K562 (cell line): ENCODE measurements around the gene RPUSD2. TPM values are rescaled to one million over a fixed set of nuclear protein-coding genes. Genes with fewer than 3 reads are reported as not detected.

Experiments used
- ATF6 ChIP-seq: sonication (generic); formaldehyde crosslinking; IDR thresholded peaks from 2 replicates; pipeline ENCODE4 v1.4.0; 2020; ENCODE audit warnings: mild to moderate bottlenecking, missing genetic modification reagents
- E2F4 ChIP-seq: sonication (generic); formaldehyde crosslinking; IDR thresholded peaks from 2 replicates; pipeline ENCODE4 v1.8.0; 2022; ENCODE audit warnings: mild to moderate bottlenecking, low read depth, missing genetic modification reagents
- EHMT2 ChIP-seq: fragments of 450-650 bp; IDR thresholded peaks from 2 replicates; pipeline ENCODE4 v1.6.1; 2018; ENCODE audit warnings: antibody characterized with exemption
- ESRRA ChIP-seq: fragments of 450-650 bp; IDR thresholded peaks from 2 replicates; pipeline ENCODE4 v1.6.1; 2014; ENCODE audit warnings: low read depth, mild to moderate bottlenecking, moderate library complexity, borderline replicate concordance
- FIP1L1 ChIP-seq: fragments of 200-400 bp; formaldehyde crosslinking; IDR thresholded peaks from 2 replicates; pipeline ENCODE4 v1.6.1; 2018; ENCODE audit warnings: mild to moderate bottlenecking, low read depth, low read length; ENCODE audit not compliant: poor library complexity, severe bottlenecking
- HCFC1 ChIP-seq: IDR thresholded peaks from 2 replicates; pipeline ENCODE4 v1.6.1; 2012; ENCODE audit warnings: low read depth, low read length, improper control_type of control experiment
- HNRNPH1 ChIP-seq: fragments of 200-400 bp; formaldehyde crosslinking; optimal IDR thresholded peaks from 2 replicates; pipeline ENCODE3; 2017; ENCODE audit warnings: low read depth, mild to moderate bottlenecking, low read length, moderate library complexity
- JUNB ChIP-seq: fragments of 450-650 bp; formaldehyde crosslinking; conservative IDR thresholded peaks from 2 replicates; pipeline ENCODE4 v1.4.0; 2020; ENCODE audit warnings: mild to moderate bottlenecking
- L3MBTL2 ChIP-seq: fragments of 450-650 bp; IDR thresholded peaks from 2 replicates; pipeline ENCODE4 v1.6.1; 2016; ENCODE audit warnings: mild to moderate bottlenecking, moderate library complexity
- MXD1 ChIP-seq: fragments of 250-450 bp; sonication (Bioruptor Pico); IDR thresholded peaks from 2 replicates; pipeline ENCODE4 v1.8.0; 2021; ENCODE audit warnings: borderline replicate concordance, mild to moderate bottlenecking, moderate library complexity; ENCODE audit not compliant: poor library complexity, severe bottlenecking
- MXI1 ChIP-seq: IDR thresholded peaks from 2 replicates; pipeline ENCODE4 v1.6.1; 2011; ENCODE audit warnings: low read depth, mild to moderate bottlenecking, improper control_type of control experiment, low read length
- PHB2 ChIP-seq: fragments of 450-650 bp; IDR thresholded peaks from 2 replicates; pipeline ENCODE4 v1.6.1; 2017; ENCODE audit warnings: low read depth
- SMAD4 ChIP-seq: fragments of 250-450 bp; sonication (Bioruptor Pico); conservative IDR thresholded peaks from 2 replicates; pipeline ENCODE4 v1.8.0; 2021; ENCODE audit warnings: inconsistent platforms, mild to moderate bottlenecking, moderate library complexity
- ZNF408 ChIP-seq: fragments of 250-450 bp; sonication (Bioruptor Pico); IDR thresholded peaks from 2 replicates; pipeline ENCODE4 v1.4.0; 2020; ENCODE audit warnings: low read depth, mild to moderate bottlenecking, moderate library complexity
- ZNF584 ChIP-seq: fragments of 200-800 bp; sonication (Bioruptor generic); IDR thresholded peaks from 2 replicates; pipeline ENCODE4 v1.6.1; 2016; ENCODE audit warnings: low read depth, mild to moderate bottlenecking, missing genetic modification characterization, missing compliant biosample characterization
- ZNF79 ChIP-seq: fragments of 250-450 bp; sonication (Bioruptor Pico); IDR thresholded peaks from 2 replicates; pipeline ENCODE4 v1.4.0; 2020; ENCODE audit warnings: low read depth, mild to moderate bottlenecking, moderate library complexity
- polyA plus RNA-seq, 8 experiments: library from polyadenylated mRNA; depleted of rRNA in 4 of 8; stranded (reverse) in 5 of 8; unstranded in 3 of 8; fragments of >200 nt; fragmentation: Nextera tagmentation in 2 of 8; fragmentation: Illumina TruSeq in 1 of 8; extraction: Ambion mirVana in 2 of 8; extraction: Trizol in 1 of 8; gene quantifications; 2 replicates each; pipeline versions ENCODE4 v1.2.1 to v1.2.3, GENCODE V29; 2011 to 2014; ENCODE audit warnings: inconsistent platforms in 1 of 8, missing spikeins in 1 of 8
- total RNA-seq, 7 experiments: library from RNA; depleted of rRNA in 6 of 7; stranded (reverse); fragments of >200 nt in 6 of 7; fragmentation: Illumina TruSeq in 2 of 7; extraction: Trizol in 2 of 7; gene quantifications; 2 replicates each; pipeline versions ENCODE4 v1.2.1 to v1.2.3, GENCODE V29; 2011 to 2021; ENCODE audit warnings: low replicate concordance in 1 of 7
- TF ChIP-seq, protein P1 (sequence below), 2 experiments: fragments of 450-650 bp in 1 of 2; IDR thresholded peaks; 2 replicates each; pipeline ENCODE4 v1.6.1; 2011 to 2017; ENCODE audit warnings: low read depth in 2 of 2, antibody characterized with exemption in 1 of 2, borderline replicate concordance in 1 of 2, low read length in 1 of 2, mild to moderate bottlenecking in 1 of 2, mixed read lengths in 1 of 2; ENCODE audit not compliant: control insufficient read depth in 1 of 2
- TF ChIP-seq, protein P2 (sequence below): sonication (generic); formaldehyde crosslinking; IDR thresholded peaks from 2 replicates; pipeline ENCODE4 v1.8.0; 2022; ENCODE audit warnings: mild to moderate bottlenecking, missing genetic modification reagents

The RPUSD2 gene
- total and polyA plus RNA-seq, 9 of the 15 experiments (the other 6 are each of a cell fraction or from before 2014, with no cell fraction given): 3.7 to 30.2 (median 14.3) TPM

DNA sequence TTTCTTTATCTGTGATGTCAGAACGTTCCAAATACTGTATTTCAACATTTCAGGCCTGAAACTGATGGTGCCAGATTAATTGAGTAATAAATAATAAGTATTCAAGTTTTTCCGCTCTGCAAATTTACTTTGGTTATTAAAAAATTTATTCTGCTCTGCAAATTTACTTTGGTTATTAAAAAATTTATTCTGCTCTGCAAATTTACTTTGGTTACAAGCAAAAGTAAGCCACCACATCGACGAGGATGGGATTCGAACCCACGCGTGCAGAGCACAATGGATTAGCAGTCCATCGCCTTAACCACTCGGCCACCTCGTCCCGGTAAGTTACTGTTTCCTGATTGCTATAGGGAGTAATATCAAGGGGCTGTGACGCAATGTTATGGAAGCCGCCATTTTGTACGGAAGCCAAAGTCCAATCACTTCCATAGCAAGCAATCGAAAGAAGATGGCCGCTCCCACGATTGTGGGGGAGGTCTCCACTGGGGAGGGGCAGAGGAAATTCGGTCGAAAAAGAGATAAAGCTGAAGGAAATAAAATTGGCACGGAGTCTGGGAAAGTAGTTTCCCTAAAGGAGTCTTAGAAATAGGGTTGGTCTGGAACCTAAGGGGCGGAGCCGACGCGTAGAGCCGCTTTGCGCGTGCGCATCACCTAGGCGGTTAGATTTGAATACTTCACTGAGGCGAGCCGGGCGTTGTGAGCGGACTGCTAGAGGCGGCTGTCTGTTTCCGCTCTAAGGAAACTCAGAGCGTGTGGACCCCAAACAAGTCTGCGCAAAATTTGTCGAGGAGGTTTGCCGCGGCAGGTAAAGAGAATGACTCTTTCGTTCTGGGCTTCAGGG lies 24.7 kb downstream of the RPUSD2 start, which contains the start of gene KNL1 (continued):
- TF ChIP-seq JUNB: 0 out of 2 replicates have a peak, but pooled peaks have one; percentile 27
- TF ChIP-seq HNRNPH1: no peak
- peak; percentile 69; the same call in 1 of the 2 replicates for TF ChIP-seq ZNF584 (CRISPR knock-in tag)
- TF ChIP-seq ESRRA: peak; percentile 42; the same call in 1 of the 2 replicates
- TF ChIP-seq L3MBTL2: peak; percentile 54
- no peak for TF ChIP-seq MXD1
- peak; percentile 13 for TF ChIP-seq FIP1L1
- peak; percentile 97 for TF ChIP-seq E2F4 (CRISPR knock-in tag)
- TF ChIP-seq SMAD4 (CRISPR knock-in tag): 0 out of 2 replicates have a peak, but pooled peaks have one; percentile 15
- TF ChIP-seq PHB2: no peak
- TF ChIP-seq ATF6 (CRISPR knock-in tag): no peak; the same call in 1 of the 2 replicates
- no peak for TF ChIP-seq ZNF79
- no peak for TF ChIP-seq ZNF408 (CRISPR knock-in tag)
- TF ChIP-seq MXI1: no peak
- peak; percentile 81 for TF ChIP-seq HCFC1
- TF ChIP-seq, protein P1, sequence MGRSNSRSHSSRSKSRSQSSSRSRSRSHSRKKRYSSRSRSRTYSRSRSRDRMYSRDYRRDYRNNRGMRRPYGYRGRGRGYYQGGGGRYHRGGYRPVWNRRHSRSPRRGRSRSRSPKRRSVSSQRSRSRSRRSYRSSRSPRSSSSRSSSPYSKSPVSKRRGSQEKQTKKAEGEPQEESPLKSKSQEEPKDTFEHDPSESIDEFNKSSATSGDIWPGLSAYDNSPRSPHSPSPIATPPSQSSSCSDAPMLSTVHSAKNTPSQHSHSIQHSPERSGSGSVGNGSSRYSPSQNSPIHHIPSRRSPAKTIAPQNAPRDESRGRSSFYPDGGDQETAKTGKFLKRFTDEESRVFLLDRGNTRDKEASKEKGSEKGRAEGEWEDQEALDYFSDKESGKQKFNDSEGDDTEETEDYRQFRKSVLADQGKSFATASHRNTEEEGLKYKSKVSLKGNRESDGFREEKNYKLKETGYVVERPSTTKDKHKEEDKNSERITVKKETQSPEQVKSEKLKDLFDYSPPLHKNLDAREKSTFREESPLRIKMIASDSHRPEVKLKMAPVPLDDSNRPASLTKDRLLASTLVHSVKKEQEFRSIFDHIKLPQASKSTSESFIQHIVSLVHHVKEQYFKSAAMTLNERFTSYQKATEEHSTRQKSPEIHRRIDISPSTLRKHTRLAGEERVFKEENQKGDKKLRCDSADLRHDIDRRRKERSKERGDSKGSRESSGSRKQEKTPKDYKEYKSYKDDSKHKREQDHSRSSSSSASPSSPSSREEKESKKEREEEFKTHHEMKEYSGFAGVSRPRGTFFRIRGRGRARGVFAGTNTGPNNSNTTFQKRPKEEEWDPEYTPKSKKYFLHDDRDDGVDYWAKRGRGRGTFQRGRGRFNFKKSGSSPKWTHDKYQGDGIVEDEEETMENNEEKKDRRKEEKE (IDR thresholded peaks at IDR 0.05; ENCODE audit: borderline replicate concordance in 1 of 2, control insufficient read depth in 1 of 2, low read depth in 2 of 2, low read length in 1 of 2): 0 out of 4 replicates have a peak, but pooled peaks of 1 of the 2 experiments have one; percentile 30
- peak; percentile 54 for TF ChIP-seq EHMT2
- TF ChIP-seq, protein P2, sequence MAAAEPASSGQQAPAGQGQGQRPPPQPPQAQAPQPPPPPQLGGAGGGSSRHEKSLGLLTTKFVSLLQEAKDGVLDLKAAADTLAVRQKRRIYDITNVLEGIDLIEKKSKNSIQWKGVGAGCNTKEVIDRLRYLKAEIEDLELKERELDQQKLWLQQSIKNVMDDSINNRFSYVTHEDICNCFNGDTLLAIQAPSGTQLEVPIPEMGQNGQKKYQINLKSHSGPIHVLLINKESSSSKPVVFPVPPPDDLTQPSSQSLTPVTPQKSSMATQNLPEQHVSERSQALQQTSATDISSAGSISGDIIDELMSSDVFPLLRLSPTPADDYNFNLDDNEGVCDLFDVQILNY: 0 out of 2 replicates have a peak, but pooled peaks have one; percentile 32
